Activated CD8-positive, alpha-beta memory T cell treated with anti-CD3 and anti-CD28 coated beads for 36 hours (primary cell): ENCODE measurements around the gene PUM2. TPM values are rescaled to one million over a fixed set of nuclear protein-coding genes. Genes with fewer than 3 reads are reported as not detected.
"Not testable (repeated sequence)": the region's sequence is repeated elsewhere in the genome, so short reads cannot be mapped to it uniquely, and the experiment has no call there.

Source experiments
- CTCF ChIA-PET: fragments of 350-600 bp; sonication (Branson Sonifier 250); formaldehyde crosslinking; loops from one replicate; lab custom pipeline; 2021; ENCODE audit warnings: antibody characterized with exemption; lab: Charles Lee
- POLR2A ChIA-PET: fragments of 350-600 bp; sonication (Branson Sonifier 250); formaldehyde crosslinking; loops from one replicate; lab custom pipeline; 2021; ENCODE audit warnings: antibody characterized with exemption; lab: Charles Lee
- total RNA-seq, 2 experiments: library from RNA; stranded (reverse); gene quantifications; one replicate each; pipeline ENCODE4 v1.2.3, GENCODE V29; 2021

Gene PUM2
- total RNA-seq, 2 experiments from 2014 or later = 118 TPM

DNA sequence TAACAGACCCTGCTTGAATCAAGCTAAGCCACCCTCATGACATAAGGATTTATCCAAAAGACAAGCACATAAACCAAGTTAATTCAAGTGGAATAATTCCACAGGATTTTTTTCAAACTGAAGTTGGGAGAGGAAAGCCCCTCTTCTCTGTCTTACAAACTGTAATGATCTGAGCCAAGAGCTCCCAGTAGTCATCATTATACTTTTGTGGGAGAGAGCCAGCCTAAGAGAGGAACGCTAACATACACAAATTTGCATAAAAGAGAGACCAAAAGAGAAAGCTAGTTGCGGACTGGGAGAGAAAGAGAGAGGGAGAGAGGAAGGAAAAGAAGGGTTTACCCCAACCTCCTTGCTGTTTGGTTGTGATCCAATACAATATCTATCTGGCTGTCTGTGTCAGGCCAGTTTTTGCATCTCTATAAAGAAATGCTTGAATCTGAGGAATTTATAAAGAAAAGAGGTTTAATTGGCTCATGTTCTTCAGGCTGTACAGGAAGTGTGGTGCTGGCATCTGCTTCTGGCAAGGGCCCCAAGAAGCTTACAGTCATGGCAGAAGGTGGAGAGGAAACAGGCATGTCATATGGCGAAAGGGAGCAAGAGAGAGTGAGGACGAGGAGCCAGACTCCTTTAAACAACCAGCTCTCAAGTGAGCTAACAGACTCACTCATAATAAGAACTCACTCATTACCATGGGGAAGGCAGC, 20.8 kb upstream of the PUM2 start:
- POLR2A ChIA-PET = no interaction called here

DNA sequence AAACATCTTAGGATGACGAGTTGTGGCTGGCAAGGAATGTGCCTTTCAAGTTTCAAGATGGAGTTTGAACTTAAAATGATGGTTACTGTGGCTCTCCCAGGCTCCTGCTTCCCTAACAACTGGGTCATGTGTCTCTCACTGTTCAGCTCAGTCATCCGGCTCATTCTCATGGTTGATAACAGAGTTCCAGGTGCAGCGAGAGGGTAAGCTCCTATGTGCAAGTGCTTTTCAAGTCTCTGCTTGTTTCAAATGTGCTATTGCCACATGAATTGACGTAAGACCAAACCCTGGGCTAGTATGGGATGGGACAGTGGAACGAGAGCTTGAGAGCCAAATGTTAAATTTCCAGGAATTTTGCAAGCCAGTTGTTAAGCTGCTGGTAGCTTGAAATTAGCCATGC, 19.5 kb upstream of the PUM2 start:
- ChIA-PET POLR2A (interaction anchor here (0.6 kb wide), 1 partner anchor 544 kb away, joined by 4 read pairs; no protein-coding TSS in a partner anchor), CTCF (interaction anchor here (1.7 kb wide), 1 partner anchor 9 kb away, joined by 3 read pairs; no protein-coding TSS in a partner anchor)

More for the DNA sequence above, 20.8 kb upstream of the PUM2 start:
- CTCF ChIA-PET = no interaction called here

DNA sequence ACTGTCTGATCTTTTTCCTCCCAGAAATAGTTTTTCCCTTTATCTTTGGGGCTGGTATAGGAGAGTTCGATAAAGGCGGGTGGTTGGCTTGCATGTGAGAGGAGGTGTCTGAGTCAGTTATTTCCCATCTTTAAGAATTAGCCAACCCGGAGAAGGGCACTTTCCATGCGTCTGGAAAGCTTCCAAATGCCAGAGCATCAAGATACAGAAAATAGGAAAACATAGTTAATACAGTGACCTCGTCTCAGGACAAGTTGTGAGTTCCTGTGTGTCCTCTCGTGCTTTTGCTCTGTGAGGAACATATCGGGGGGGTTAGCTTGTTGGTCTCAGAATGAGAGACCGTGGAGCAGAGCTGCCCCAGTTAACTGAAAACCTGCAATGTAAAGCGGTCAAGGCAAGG, 18.7 kb upstream of the PUM2 start:
- POLR2A ChIA-PET = no interaction called here

DNA sequence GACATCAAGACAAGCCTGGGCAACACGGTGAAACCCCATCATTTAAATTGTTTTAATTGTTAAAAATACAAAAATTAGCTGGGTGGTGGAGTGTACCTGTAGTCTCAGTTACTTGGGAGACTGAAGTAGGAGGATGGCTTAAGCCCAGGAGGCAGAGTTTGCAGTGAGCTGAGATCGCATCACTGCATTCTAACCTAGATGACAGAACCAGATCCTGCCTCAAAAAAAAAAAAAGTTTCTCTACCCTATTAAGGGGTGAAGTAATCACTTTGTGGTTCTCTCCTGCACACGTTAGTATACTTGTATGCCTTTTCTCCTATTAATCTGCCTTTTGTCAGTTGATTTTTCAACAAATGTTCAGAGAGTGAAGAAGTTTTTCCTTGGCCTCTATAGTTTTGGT, 18.1 kb upstream of the PUM2 start:
- POLR2A ChIA-PET = no interaction called here
- CTCF ChIA-PET = no interaction called here

More for the DNA sequence above, 18.7 kb upstream of the PUM2 start:
- CTCF ChIA-PET = interaction anchor here (1.7 kb wide), 1 partner anchor 10 kb away, joined by 3 read pairs; no protein-coding TSS in a partner anchor

DNA sequence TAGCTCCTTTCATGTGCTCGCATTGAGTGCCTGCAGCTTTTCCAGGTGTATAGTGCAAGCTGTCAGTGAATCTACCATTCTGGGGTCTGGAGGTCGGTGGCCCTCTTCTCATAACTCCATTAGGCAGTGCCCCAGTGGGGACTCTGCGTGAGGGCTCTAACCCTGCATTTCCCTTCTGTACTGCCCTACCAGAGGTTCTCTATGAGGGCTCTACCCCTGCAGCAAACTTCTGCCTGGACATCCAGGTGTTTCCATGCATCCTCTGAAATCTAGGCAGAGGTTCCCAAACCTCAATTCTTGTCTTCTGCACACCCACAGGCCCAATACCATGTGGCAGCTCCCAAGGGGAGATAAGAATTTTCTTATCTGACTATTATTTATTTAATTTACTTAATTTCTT, 17.3 kb upstream of the PUM2 start:
- POLR2A ChIA-PET = not testable (repeated sequence)
- CTCF ChIA-PET = interaction anchor here (1.3 kb wide), 1 partner anchor 43 kb away, joined by 4 read pairs; no protein-coding TSS in a partner anchor

DNA sequence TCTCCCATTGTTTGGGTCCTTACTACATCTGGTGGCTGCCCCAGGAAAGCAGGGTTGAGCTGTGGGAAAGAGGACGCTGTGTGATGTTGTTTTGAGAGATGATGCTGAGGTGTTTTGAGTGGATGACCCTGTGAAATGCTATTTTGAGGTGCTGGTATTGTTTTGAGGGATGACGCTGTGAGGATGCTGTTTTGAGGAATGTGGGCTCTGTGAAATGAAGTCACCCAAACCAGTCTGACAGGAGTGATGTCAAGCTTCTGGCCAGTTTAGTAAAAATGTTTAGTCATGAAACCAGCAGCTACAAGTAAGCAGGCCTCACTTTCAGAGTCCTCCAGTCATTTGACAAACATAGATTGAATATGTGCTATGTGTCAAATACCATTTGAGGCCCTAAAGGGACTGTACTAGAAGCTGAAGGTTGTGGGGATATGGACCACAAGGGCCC, 16.1 kb upstream of the PUM2 start:
- CTCF ChIA-PET = interaction anchor here (0.9 to 2.0 kb wide), 3 partner anchors 15 to 76 kb away, joined by 3 to 7 read pairs (median 3); no protein-coding TSS in a partner anchor
- POLR2A ChIA-PET = interaction anchor here (0.8 to 2.4 kb wide), 4 partner anchors 15 to 210 kb away, joined by 3 to 11 read pairs (median 10); partner anchors contain the start of gene RHOB

DNA sequence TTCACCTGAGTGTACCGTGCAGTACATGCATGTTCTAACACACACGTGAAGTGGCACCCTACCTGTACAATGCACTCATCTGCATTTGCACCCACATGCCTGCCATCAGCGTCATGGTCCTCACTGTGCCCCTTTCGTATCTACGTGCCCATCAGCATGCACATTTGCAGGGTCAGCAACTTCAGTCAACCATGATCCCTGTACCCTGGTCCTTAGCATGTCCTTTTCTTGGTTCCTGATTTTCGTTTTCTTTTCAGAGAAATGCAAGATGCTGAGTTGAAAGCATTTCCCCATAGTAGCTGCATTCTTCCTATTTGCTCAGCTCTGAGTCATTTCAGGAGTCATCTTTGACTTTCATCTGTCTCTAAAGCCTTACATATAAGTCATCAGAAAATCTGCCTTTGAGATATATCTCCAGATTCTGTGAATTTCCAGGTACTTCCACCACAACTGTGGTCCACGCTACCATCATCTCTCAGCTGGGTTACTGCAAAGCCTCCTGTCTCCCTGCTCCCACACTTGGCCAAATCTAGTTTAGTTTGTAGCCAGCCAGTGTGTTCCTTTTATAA, 14.7 kb upstream of the PUM2 start:
- POLR2A ChIA-PET = interaction anchor here (0.6 to 2.4 kb wide), 3 partner anchors 14 to 82 kb away, joined by 3 to 11 read pairs (median 11); partner anchors contain the start of gene RHOB
- CTCF ChIA-PET = interaction anchor here (1.5 to 2.0 kb wide), 2 partner anchors 14 to 18 kb away, joined by 3 to 7 read pairs; no protein-coding TSS in a partner anchor

DNA sequence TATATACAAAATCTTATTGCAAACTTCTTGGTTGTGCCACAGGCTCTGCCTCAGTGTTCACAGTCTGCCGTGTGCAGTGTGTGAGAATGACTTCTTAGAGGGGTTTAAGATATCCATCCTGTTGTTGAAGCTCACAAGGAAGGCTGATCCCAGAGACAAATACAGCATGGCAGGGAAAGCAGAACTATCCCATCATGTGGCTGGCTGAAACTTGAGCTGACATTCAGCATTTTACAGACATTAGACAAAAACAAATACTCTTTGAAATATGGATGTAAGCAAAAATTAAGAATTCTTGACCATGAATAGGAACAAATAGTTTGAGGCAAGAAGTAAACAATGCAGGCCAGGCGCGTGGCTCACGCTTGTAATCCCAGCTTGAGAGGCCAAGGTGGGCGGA, 12.9 kb upstream of the PUM2 start:
- CTCF ChIA-PET = no interaction called here

DNA sequence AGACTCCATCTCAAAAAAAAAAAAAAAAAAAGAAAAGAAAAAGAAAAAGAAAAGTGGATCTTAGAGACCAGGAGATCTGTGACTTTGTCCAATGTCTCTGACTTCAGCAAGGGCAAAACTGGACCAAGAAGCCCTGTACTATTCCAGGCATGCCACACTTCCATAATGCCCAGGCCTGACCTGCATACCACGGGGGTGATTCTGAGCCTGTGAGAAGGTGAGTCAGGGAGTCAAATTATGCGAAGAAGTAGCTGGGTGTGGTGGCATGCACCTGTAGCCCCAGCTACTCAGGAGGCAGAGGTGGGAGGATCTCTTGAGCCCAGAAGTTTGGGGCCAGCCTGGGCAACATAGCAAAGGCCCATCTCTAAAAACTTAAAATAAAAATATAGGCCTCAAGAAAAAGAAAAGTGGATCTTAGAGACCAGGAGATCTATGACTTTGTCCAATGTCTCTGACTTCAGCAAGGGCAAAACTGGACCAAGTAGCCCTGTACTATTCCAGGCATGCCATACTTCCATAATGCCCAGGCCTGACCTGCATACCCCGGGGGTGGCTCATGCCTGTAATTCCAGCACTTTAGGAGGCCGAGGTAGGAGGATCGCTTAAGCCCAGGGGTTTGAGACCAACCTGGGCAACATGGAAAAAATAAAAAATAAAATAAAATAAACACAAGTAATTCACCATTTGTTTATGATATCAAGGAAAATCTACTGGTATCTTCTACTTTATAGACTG, 12.2 kb upstream of the PUM2 start:
- CTCF ChIA-PET = interaction anchor here (0.7 kb wide), 1 partner anchor 60 kb away, joined by 6 read pairs; no protein-coding TSS in a partner anchor
- POLR2A ChIA-PET = no interaction called here

More for the DNA sequence above, 12.9 kb upstream of the PUM2 start:
- POLR2A ChIA-PET = no interaction called here

DNA sequence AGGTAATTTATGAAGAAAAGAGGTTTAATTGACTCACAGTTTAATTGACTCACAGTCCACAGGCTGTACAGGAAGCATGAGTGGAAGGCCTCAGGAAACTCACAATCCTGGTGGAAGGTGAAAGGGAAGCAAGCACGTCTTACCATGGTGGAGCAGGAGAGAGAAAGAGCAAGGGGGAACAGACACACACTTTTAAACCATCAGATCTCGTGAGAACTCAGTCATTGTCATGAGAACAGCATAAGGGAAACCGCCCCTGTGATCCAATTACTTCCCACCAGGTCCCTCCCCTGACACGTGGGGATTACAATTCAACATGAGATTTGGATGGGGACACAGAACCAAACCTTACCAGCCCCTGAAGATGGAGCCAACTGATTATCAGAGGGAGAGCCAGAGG, 11.2 kb upstream of the PUM2 start:
- ChIA-PET CTCF (interaction anchor here (0.7 to 1.2 kb wide), 2 partner anchors 10 to 61 kb away, joined by 4 to 6 read pairs; no protein-coding TSS in a partner anchor), POLR2A (interaction anchor here (0.7 kb wide), 1 partner anchor 27 kb away, joined by 8 read pairs; no protein-coding TSS in a partner anchor)

DNA sequence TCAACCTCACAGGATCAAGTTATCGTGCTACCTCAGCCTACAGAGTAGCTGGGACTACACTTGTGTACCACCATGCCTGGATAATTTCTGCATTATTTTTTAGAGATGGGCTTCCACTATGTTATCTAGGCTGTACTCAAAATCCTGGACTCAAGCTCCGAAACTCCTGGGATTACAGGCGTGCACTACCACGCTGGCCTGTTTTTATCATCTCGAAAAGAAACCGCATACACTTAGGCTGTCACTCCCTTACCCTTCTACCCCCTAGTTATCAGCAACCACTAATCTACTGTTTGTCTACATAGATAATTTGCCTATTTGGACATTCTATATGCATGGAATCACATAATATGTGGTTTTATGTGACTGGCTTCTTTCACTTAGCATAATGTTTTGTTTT, 8.5 kb upstream of the PUM2 start:
- ChIA-PET CTCF (no interaction called here), POLR2A (no interaction called here)

DNA sequence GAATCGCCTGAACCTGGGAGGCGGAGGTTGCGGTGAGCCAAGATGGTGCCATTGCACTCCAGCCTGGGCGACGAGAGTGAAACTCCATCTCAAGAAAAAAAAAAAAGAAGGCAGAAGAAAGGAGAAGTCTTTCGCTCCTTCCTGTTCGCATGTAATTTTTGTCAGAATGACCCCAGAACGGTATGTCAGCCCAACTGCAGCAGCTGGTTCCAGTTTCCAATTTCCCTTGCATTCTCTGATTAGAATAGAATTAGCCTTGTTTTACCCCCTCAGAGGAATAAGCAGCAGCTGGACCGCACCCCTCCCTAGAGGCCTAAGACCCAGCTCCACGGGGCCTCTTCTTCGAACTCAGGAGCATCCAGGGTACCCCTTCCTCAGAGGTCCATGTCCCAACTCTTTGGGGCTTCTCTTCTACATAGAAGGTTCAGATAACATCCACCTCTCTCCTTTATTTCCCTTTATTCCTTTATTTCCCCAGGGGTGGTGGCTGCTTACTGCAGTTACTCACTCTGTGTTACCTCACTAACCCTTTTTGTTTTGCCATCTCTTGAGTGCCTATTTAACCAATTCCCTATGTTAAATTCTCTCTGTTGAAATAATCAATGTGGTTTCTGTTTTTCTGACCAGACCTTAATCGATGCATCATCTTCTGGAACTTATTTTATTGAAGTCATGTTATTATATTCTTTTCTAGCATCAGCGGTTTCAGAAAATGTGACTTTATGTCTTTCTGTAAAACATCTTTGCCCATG, 7.2 kb upstream of the PUM2 start:
- ChIA-PET CTCF (no interaction called here), POLR2A (interaction anchor here (1.2 kb wide), 1 partner anchor 89 kb away, joined by 3 read pairs; the partner anchor contains the start of gene RHOB)

DNA sequence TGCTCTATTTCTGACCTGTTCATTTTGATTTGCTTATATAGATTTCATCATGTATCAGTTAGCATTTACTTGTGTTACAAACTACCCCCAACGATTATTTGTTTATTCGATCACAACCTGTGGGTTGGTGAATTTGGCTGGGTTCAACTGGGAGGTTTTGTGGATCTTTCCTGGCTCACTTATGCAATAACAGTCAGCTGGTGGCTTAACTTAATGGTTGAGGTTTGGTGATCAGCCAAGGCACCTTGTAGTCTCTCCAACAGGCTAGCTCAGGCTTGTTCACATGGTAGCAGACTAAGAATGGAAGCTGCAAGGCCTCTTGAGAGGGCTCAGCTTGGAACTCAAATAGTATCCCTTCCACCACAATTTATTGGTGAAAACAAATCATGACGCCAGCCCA, 5.4 kb upstream of the PUM2 start:
- CTCF ChIA-PET = no interaction called here
- POLR2A ChIA-PET = no interaction called here

DNA sequence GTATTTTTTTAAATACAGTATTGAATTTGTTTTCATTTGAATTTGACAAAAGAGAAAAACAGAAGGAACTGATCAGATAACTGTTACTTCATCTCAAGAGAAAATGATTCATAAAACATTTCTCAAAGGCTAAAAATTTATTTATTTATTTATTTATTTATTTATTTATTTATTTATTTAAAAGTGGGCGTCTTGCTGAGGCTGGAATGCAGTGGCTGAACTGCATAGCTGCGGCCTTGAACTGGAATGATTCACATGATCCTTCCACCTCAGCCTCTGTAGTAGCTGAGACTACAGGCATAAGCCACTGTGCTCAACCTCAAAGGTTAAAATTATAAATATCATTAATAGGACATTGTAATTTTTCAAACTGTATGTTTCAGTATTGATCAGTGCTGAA, 4.5 kb upstream of the PUM2 start:
- ChIA-PET CTCF (no interaction called here), POLR2A (no interaction called here)

DNA sequence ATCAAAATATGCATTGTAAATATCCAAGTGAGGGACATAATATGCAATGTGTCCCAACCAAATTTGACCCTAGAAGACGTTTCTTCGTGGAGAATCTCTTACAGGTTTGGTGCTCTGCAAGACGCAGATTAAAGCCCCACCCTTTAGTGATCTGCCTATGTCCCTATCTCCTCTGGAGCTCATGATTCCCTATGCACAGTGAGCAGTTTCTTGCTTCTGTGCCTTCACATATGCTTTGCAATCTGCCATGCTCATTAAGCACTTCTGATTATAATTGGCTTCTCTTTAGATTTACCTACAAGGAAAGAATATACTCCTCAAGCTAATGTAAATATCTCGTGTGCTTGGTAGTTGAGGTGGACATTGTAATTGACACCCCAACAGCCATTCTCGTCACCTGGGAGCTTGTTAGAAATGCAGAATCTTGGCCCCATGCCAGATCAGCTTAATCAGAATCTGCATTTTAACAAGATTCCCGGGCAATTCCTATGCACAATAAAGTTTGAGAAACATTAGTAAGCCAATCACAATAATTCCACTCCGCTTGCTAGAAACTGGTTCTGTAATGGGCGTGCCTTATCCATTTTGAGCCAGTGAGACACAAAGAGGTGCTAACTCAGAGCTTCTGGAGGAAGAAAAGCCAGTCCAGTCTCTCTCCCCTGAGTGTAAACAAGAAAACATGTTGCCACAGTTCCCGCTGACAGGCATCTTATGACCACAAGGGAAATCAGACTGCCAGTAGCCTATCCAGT, 2.8 kb upstream of the PUM2 start:
- ChIA-PET CTCF (interaction anchor here (0.6 to 0.9 kb wide), 2 partner anchors 93 to 287 kb away, joined by 3 to 4 read pairs; no protein-coding TSS in a partner anchor), POLR2A (no interaction called here)

DNA sequence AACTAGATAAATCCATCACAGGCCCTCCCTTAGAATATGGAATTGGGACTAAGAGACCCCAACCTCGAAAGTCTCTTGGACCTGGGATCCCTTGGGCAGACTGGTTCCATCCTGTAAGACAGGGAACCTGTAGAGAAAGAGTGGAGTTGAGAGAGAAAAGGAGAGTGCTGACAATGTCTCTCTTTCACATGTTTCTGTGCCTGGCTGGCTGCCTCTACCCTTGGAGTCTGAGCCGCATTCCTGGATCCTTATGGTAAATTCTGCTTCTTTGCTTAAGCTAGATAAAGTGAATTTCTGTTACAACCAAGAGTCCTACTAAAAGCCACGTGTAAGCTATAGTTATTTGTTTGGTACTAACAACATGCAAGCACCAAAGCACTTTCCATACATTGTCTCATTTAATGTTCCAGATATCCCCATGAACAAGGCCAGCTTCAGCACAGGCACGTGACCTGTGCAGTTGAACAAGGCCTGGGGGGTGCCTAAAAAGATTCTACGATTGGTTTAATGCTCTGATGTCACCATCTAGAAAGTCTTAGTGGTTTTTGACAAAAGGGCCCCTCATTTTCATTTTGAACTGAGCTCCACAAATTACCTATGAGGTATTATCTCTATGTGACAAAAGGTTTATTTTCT, 2.1 kb upstream of the PUM2 start:
- ChIA-PET POLR2A (interaction anchor here (0.6 kb wide), 1 partner anchor 28 kb away, joined by 5 read pairs; no protein-coding TSS in a partner anchor), CTCF (interaction anchor here (0.6 to 0.9 kb wide), 2 partner anchors 93 to 288 kb away, joined by 3 to 4 read pairs; no protein-coding TSS in a partner anchor)

DNA sequence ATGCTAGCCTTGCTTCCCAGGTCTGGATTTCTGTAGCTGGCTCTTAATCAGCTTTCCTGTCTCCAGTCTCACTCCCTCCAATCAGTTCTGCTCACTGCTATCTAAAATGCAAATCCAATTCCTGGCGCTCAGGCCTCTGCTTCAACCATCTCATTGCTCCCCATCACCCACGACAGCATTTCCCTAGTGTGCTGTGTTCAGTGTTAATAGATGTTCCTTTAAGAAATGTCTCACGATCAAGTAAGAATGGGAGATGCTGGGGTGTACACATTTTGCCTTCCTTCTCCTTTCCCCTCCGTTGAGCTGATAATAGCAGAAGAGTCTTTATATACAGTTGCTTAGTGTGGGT, 1.6 kb upstream of the PUM2 start:
- ChIA-PET CTCF (interaction anchor here (1.1 to 1.4 kb wide), 3 partner anchors 9 to 299 kb away, joined by 3 to 7 read pairs (median 4); no protein-coding TSS in a partner anchor), POLR2A (interaction anchor here (0.6 to 1.3 kb wide), 3 partner anchors 15 to 95 kb away, joined by 5 to 9 read pairs (median 5); partner anchors contain the start of gene RHOB)
